ENCODE data around the gene PRXL2B. TPM values are rescaled to one million over a fixed set of nuclear protein-coding genes. Genes with fewer than 3 reads are reported as not detected.

The PRXL2B gene
- total and polyA plus RNA-seq, 9 donors = 8.9 to 32.4 (median 22.9) TPM

DNA sequence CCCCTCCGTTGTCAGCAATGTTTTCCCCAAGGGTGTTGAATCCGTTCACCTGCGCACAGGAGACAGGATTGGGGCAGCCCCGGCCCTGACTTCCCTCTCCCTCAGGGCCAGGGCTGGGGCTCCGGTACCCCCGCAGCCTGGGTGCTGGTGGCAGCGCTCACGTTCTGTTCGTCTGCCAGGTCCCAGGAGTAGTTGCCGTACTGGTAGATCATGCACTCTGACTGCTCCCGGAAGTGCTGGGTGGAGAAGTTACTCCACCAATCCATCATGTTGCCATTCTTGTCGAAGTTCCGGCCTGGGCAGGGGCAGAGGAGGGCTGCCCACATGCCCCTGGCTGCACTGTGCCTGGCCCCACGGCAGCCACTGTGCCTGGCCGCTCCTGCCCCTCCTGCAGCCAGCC is 6.1 kb downstream of the PRXL2B start:
- no peaks in the 10 kb centered on the region for H3K27me3 ChIP-seq (ENCODE audit: control insufficient read depth, insufficient read depth, low read length)
- H3K9me3 ChIP-seq (replicated peaks; ENCODE audit: control insufficient read depth, low read depth, low read length) = no peaks in the 10 kb centered on the region
- no peak overlapping the region for H3K4me3 ChIP-seq (ENCODE audit: low read length)
- no peak for DNase-seq
- H3K36me3 ChIP-seq (ENCODE audit: control insufficient read depth, insufficient read depth, low read length) = peaks cover 6% of the 10 kb centered on the region
- 76% methylated on average over 14 of the region's 15 CpGs for WGBS (ENCODE audit: insufficient coverage)
- H3K4me1 ChIP-seq (ENCODE audit: control insufficient read depth, insufficient read depth, low read length) = peaks cover 14% of the 10 kb centered on the region
- H3K27ac ChIP-seq (ENCODE audit: low read length) = no peak overlapping the region

DNA sequence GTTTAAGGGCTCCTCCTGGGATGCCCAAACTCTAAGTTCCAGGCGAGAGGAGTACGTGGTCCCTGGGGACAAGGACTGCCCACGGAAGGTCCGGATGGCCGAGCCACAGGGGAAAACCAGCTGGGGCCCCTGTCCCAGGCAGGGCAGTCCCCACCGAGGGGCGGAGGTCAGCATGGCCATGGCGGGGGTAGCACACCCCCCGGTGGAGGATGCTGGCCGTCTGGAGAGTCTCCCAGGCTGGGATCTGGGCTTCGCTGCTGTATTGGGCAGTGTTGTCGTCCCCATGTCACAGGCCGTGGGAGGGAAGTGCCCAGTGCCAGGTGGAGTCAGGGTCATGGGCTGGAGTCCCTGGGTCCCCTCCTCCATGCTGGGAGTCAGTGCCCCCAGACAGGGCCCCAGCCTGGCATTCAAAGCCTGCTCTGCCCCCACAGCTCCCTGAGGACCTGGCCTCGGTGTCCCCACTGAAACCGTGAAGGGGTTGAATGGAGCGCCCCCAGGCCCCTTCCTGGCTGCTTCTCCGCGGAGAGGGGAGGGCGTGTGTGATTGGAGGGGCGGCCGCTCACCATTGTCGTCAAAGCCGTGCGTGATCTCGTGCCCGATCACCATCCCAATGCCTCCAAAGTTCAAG is 6.8 kb downstream of the PRXL2B start:
- DNase-seq = no peak
- Histone ChIP-seq H3K27ac (ENCODE audit: low read length) (no peak overlapping the region), H3K27me3 (ENCODE audit: control insufficient read depth, insufficient read depth, low read length) (no peaks in the 10 kb centered on the region), H3K4me1 (ENCODE audit: control insufficient read depth, insufficient read depth, low read length) (peaks cover 11% of the 10 kb centered on the region), H3K36me3 (ENCODE audit: control insufficient read depth, insufficient read depth, low read length) (peaks cover 6% of the 10 kb centered on the region), H3K9me3 (replicated peaks; ENCODE audit: control insufficient read depth, low read depth, low read length) (peaks cover under 1% of the 10 kb centered on the region), H3K4me3 (ENCODE audit: low read length) (no peak overlapping the region)
- 58% methylated on average over 21 of the region's 26 CpGs for WGBS (ENCODE audit: insufficient coverage)

DNA sequence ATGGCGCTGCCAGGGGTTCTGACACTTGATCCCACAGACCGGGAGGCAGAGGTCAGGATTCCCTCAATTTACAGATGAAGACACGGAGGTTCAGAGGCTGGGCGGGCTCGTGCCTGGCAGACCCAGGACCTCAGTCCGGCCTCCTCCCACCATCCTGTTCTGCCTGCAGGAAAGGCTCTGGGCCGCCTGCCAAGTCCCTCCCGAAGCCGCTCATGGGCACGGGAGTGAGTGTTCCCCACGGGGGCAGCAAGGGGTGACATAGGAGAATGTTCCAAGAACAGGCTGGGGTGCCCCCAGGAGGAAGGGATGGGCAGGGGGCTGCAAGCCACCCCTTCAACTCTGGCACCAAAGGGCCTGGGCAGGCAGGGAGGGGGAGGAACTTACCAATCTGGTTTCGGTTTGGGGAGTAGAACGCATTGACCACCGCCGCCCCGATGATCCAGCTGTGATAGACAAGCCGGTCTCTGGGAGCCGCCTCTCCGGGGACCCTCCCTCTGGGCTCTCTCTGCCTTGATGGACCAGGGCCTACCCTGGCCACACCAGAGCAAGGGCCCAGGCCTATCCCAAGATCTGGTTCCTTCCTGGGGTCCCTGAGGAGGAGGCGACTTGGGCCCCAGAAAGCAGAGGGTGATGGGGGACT is 7.5 kb downstream of the PRXL2B start:
- peak; percentile 29 for DNase-seq
- no peak overlapping the region for H3K4me3 ChIP-seq (ENCODE audit: low read length)
- 65% methylated on average over 19 of the region's 20 CpGs for WGBS (ENCODE audit: insufficient coverage)

DNA sequence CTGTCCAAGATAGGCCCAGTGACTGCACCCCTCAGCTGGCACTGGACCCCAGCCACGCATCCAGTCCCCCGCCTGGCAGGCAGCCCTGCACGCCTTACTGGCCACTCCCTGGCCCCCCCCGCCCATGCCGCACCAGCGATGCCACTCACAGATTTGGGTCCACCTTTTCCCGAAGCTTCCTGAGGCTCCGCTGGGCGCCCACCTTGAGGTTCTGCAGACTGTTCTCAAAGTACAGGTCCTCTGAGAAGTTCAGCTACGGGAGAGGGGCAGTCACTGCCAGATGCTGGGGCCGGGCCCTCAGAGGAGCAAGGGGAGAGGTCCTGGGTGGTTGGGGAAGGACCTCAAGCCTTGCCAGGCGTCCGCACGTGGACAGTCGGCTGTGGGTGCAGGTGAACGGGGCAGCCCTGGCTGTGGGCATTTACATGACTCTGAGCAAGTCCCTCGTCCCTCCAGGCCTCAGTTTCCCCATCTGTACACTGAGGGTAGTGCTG is 8.1 kb downstream of the PRXL2B start:
- H3K4me3 ChIP-seq (ENCODE audit: low read length) = no peak overlapping the region
- H3K27me3 ChIP-seq (ENCODE audit: control insufficient read depth, insufficient read depth, low read length) = no peaks in the 10 kb centered on the region

More for the DNA sequence above, 7.5 kb downstream of the PRXL2B start:
- H3K27ac ChIP-seq (ENCODE audit: low read length) = no peak overlapping the region
- no peaks in the 10 kb centered on the region for H3K36me3 ChIP-seq (ENCODE audit: control insufficient read depth, insufficient read depth, low read length)
- H3K27me3 ChIP-seq (ENCODE audit: control insufficient read depth, insufficient read depth, low read length) = no peaks in the 10 kb centered on the region
- H3K4me1 ChIP-seq (ENCODE audit: control insufficient read depth, insufficient read depth, low read length) = peaks cover 11% of the 10 kb centered on the region
- peaks cover 5% of the 10 kb centered on the region for H3K9me3 ChIP-seq (replicated peaks; ENCODE audit: control insufficient read depth, low read depth, low read length)

DNA sequence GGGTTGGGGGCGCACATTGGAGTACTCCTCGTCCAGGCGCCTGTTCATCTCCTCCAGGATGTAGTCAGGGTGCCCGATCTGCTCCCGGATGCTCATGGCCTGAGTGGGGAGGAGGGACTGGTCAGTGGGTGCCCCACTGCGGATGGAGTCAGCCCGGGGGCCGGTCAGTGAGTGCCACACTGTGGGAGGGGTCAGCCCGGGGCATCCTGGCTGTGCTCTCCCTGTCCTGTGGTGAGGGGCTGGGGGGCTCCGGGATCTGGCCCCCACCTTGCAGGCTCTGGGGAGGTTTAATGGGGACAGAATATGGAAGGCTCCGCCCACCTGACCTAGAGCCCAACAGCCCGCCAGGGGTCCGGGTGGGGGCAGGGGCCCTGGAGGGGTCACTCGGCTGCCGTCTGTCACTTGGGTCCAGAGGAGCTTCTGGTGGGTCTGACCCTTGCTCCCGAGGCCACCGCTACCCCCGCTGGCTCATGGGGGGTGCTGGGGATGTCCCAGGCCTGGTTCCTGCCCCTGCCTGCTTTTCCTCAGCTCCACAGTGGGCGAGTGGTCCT is 8.8 kb downstream of the PRXL2B start:
- Histone ChIP-seq H3K27ac (ENCODE audit: low read length) (no peak overlapping the region), H3K4me3 (ENCODE audit: low read length) (no peak overlapping the region), H3K4me1 (ENCODE audit: control insufficient read depth, insufficient read depth, low read length) (peaks cover 11% of the 10 kb centered on the region), H3K27me3 (ENCODE audit: control insufficient read depth, insufficient read depth, low read length) (no peaks in the 10 kb centered on the region), H3K9me3 (replicated peaks; ENCODE audit: control insufficient read depth, low read depth, low read length) (peaks cover 5% of the 10 kb centered on the region), H3K36me3 (ENCODE audit: control insufficient read depth, insufficient read depth, low read length) (no peaks in the 10 kb centered on the region)
- 73% methylated on average over 13 of the region's 19 CpGs for WGBS (ENCODE audit: insufficient coverage)
- DNase-seq = no peak

More for the DNA sequence above, 8.1 kb downstream of the PRXL2B start:
- Histone ChIP-seq H3K36me3 (ENCODE audit: control insufficient read depth, insufficient read depth, low read length) (no peaks in the 10 kb centered on the region), H3K27ac (ENCODE audit: low read length) (no peak overlapping the region), H3K9me3 (replicated peaks; ENCODE audit: control insufficient read depth, low read depth, low read length) (peaks cover 5% of the 10 kb centered on the region), H3K4me1 (ENCODE audit: control insufficient read depth, insufficient read depth, low read length) (peaks cover 11% of the 10 kb centered on the region)
- 90% methylated on average over 17 of the region's 17 CpGs for WGBS (ENCODE audit: insufficient coverage)
- no peak for DNase-seq

DNA sequence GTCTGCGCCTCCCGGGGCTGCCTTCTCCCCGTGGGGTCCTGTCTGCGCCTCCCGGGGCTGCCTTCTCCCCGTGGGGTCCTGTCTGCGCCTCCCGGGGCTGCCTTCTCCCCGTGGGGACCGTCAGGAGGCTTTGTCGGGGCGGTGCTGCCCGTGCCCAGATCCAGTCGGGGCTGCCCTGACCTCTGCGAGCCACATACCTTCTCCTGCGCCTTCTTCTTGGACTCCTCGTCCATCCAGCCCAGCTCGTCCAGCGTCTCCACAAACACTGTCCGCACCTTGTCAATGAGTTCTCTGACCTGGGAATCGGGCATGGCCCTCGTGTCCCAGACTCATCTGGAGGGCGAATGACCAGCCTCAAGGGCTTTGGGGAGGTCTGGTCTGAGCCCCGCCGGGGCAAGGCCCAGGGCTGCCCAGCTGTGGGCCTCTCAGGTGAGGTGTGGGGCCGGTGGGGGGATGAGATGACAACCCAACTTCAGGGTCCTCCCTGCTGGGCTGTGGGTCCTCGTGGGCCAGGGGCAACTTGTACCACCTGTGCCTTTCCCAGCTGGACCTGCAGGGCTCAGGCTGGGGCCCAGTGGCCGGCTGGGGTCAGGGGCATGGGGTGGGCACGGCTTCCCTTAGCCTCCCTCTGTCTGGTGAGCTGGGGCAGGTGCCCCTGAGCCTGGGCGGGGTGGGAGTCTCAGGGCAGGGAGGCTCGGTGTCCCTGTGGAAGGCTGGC is 9.4 kb downstream of the PRXL2B start:
- peaks cover 5% of the 10 kb centered on the region for H3K9me3 ChIP-seq (replicated peaks; ENCODE audit: control insufficient read depth, low read depth, low read length)
- no peak for DNase-seq
- H3K4me3 ChIP-seq (ENCODE audit: low read length) = no peak overlapping the region
- H3K27ac ChIP-seq (ENCODE audit: low read length) = no peak overlapping the region
- H3K36me3 ChIP-seq (ENCODE audit: control insufficient read depth, insufficient read depth, low read length) = no peaks in the 10 kb centered on the region
- 82% methylated on average over 30 of the region's 31 CpGs for WGBS (ENCODE audit: insufficient coverage)
- H3K27me3 ChIP-seq (ENCODE audit: control insufficient read depth, insufficient read depth, low read length) = no peaks in the 10 kb centered on the region
- peaks cover 11% of the 10 kb centered on the region for H3K4me1 ChIP-seq (ENCODE audit: control insufficient read depth, insufficient read depth, low read length)

DNA sequence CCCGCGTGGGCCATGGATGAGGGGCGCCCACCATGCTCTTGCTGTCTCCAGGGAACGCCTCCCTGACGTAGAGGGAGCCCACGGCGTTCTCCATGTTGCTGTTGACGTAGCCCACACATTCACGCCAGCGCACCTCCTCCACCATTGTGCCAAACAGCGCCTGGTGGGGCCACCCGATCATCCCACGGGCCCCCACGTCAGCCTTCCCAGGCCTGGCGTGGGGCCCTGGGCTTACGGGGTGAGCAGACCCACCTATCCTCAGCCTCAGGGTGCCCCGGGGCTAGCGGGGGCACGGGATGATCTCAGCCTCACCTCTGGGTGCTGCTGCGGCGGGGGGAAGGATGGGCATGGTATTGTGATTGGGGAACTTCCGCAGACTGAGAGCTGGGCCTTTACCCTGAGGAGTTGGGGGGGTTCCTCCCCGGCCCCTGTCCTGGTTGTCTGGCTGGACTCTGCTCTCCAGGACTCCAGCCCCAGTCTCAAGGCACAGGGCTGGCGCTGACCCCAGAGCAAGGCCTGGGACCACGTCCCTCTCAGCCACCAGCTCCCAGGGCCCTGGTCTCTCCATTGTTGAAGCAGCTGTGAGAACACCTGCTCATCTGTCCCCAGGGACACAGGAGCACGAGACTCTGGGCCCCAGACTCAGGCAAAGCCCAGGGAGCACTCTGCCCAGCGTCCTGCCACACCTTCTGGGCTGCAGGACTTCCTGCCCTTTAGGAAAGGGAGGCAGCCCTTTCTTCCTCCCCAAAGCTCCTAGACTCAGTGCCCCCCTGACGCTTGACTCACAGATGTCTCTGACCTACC is 10.2 kb downstream of the PRXL2B start:
- peaks cover 11% of the 10 kb centered on the region for H3K4me1 ChIP-seq (ENCODE audit: control insufficient read depth, insufficient read depth, low read length)
- no peak overlapping the region for H3K4me3 ChIP-seq (ENCODE audit: low read length)
- H3K27ac ChIP-seq (ENCODE audit: low read length) = no peak overlapping the region
- H3K27me3 ChIP-seq (ENCODE audit: control insufficient read depth, insufficient read depth, low read length) = no peaks in the 10 kb centered on the region
- WGBS (ENCODE audit: insufficient coverage) = 77% methylated on average over 21 of the region's 28 CpGs
- H3K9me3 ChIP-seq (replicated peaks; ENCODE audit: control insufficient read depth, low read depth, low read length) = peaks cover 5% of the 10 kb centered on the region
- H3K36me3 ChIP-seq (ENCODE audit: control insufficient read depth, insufficient read depth, low read length) = no peaks in the 10 kb centered on the region
- no peak for DNase-seq

DNA sequence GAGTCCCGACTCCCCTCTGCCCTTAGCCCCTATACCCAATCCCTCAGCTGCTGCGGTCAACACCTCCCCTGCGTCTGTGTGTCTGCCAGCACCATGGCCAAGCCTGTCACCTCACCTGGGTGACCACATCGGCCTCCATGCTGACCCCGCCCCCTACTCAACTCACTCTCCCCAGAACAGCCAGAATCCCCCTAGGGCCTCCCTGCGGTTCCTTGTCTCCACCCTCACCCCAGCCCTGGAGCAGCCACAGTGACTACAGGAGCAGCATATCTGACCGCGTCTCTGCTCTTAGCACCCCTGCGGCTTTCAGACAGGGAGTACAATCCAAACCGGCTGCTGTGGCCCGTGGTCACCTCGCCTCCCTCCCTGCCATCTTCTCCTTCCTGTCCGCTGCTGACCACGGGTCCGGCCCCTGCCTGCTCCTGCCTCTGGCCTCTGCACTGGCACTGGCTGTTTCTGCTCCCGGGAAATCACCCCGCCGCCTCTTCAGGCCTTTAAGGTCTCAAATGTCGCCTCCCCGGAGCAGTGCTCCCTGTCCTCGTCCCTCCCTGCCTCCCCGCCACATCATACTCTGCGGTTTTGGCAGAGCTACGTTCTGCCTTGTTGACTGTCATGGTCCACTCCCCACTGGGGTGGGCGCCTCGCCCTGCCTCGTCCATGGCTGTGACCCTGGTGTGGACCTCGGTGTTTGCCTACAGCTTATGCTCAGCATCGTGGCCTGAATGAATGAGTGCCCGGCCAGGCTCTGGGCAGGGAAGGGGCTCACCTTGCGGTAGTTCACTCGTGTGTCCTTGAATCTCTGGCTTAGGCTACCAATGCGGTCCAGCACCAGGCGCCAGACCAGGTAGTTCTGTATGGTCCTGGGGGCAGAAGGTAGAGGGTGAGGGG is 11.1 kb downstream of the PRXL2B start:
- DNase-seq = no peak
- 64% methylated on average over 34 of the region's 34 CpGs for WGBS (ENCODE audit: insufficient coverage)
- no peak overlapping the region for H3K27ac ChIP-seq (ENCODE audit: low read length)

DNA sequence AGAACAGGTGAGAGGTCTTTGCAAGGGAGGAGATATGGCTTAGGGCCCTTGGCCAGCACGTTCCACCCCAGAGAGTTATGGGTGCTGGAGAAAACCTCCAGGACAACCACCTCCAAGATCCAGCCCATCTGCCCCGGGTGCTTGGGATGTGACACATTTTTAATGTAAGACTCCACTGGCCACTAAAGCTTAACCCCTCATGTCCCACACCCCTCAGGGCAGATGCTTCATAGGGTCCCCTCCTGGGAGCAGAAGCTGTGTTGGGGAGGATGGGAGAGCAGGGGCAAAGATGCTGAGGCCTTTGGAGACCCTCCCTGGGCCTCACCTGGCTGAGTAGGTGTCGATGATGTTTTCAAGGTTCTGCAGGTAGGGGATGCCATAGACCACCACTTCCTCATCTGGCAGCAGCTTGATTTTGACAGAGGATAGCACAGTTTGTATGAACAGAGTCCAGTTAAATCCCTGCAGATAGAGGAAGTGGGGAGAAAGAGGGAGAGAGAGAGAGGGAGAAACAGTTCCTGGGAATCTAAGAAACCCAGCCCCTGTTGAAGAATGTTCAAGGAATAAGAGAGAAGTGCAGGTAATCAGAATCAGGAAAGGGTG is 11.9 kb downstream of the PRXL2B start:
- Histone ChIP-seq H3K27me3 (ENCODE audit: control insufficient read depth, insufficient read depth, low read length) (peaks cover 5% of the 10 kb centered on the region), H3K27ac (ENCODE audit: low read length) (no peak overlapping the region), H3K4me1 (ENCODE audit: control insufficient read depth, insufficient read depth, low read length) (peaks cover 9% of the 10 kb centered on the region), H3K4me3 (ENCODE audit: low read length) (no peak overlapping the region), H3K36me3 (ENCODE audit: control insufficient read depth, insufficient read depth, low read length) (no peaks in the 10 kb centered on the region), H3K9me3 (replicated peaks; ENCODE audit: control insufficient read depth, low read depth, low read length) (peaks cover 5% of the 10 kb centered on the region)
- no peak for DNase-seq
- WGBS (ENCODE audit: insufficient coverage) = no CpG with 5 or more reads among the region's 3 CpGs

More for the DNA sequence above, 11.1 kb downstream of the PRXL2B start:
- Histone ChIP-seq H3K9me3 (replicated peaks; ENCODE audit: control insufficient read depth, low read depth, low read length) (peaks cover 5% of the 10 kb centered on the region), H3K27me3 (ENCODE audit: control insufficient read depth, insufficient read depth, low read length) (peaks cover under 1% of the 10 kb centered on the region), H3K4me3 (ENCODE audit: low read length) (no peak overlapping the region), H3K4me1 (ENCODE audit: control insufficient read depth, insufficient read depth, low read length) (peaks cover 11% of the 10 kb centered on the region), H3K36me3 (ENCODE audit: control insufficient read depth, insufficient read depth, low read length) (no peaks in the 10 kb centered on the region)

All from muscle of leg (tissue), 11 donors.